GM21825 (cell line): ENCODE data around the gene DAGLB.

Experiments
- ATAC-seq: cut with Tn5 transposase; IDR thresholded peaks from one replicate; pipeline ENCODE4 v1.9.1; 2021; ENCODE audit warnings: mild to moderate bottlenecking, moderate library complexity; ENCODE audit not compliant: unreplicated experiment

Gene DAGLB

GRCh38 chr7:6433784-6434615, 13.8 kb downstream of the DAGLB start:
- ATAC-seq, result no peak

GRCh38 chr7:6432781-6433180, 15.0 kb downstream of the DAGLB start:
- no peak for ATAC-seq

GRCh38 chr7:6430974-6431373, 16.8 kb downstream of the DAGLB start:
- no peak for ATAC-seq

GRCh38 chr7:6430271-6430940, 17.3 kb downstream of the DAGLB start:
- no peak for ATAC-seq

- ATAC-seq, result no peak
These were observed 21.8 kb downstream of the DAGLB start for GRCh38 chr7:6425948-6426347.

GRCh38 chr7:6423942-6424701, 23.6 kb downstream of the DAGLB start:
- ATAC-seq, result no peak

- ATAC-seq, result no peak
These were observed 24.7 kb downstream of the DAGLB start for GRCh38 chr7:6422926-6423632.

DNA sequence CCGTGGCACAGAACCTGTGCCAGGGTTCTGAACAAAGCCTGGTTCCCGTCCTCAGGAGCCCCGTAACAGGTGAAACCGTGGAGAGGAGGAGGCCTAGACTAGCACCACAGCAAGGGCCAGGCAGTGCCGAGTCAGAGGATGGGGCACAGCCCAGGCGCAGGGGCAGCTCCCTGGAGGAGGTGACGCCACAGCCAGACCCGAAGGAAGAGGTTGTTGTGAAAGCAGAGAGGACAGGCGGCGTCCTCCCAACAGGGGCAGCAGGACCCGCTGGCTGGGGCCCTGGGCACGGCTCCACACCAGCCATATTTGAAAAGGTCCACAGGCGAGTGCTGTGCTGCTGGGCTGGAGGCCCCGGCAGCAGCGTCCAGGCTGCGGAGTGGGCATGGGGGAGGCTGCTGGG, 25.7 kb downstream of the DAGLB start:
- ATAC-seq, result no peak

- no peak for ATAC-seq
These were observed 27.1 kb downstream of the DAGLB start for GRCh38 chr7:6420680-6421079.

GRCh38 chr7:6419310-6419773, 28.4 kb downstream of the DAGLB start:
- ATAC-seq, result no peak

DNA sequence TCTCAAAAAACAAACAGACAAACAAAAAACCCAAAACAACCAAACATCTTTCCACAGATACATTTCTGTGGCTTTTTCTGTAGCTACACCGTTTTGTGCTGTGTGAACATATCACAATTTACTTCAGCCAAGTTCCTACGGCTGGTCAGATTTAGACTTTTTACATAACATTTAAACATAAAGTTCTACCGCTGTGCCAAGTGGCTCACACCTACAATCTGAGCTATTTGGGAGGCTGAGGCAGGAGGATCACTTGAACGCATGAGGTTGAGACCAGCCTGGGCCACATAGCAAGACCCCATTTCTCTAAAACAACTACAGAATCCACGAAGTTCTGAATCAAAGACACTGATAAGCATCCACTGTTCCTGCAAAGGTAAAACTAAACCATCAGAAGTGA, 30.3 kb downstream of the DAGLB start:
- ATAC-seq, result no peak

DNA sequence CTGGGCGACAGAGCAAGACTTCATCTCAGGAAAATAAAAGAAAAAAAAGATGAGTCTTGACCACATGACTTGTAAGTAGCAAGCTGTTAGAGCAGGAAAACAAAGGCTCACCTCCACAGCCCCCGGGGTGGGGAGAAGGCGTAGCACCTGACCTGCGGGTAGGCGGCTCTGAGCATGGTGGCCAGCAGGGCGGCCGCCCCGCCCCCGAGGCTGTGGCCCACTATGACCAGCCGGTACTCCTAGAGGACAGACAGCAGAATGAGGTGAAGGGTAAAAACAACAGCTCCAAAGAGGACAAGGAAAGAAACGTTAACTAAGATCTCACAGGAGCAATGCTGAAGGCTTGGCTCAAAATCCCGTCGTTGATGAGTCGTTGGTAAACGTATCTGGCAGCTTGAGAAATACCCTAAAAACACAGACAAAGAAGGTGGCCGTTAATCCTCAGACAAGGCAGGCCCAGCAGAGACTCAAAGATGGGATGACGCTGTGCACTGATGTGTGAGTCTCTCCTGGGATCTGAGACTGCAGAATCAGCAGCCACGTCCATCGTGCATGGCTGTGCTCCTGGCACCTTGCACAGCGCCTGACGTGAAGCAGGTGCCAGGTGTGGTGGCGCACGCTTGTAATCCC, 31.1 kb downstream of the DAGLB start:
- no peak for ATAC-seq

DNA sequence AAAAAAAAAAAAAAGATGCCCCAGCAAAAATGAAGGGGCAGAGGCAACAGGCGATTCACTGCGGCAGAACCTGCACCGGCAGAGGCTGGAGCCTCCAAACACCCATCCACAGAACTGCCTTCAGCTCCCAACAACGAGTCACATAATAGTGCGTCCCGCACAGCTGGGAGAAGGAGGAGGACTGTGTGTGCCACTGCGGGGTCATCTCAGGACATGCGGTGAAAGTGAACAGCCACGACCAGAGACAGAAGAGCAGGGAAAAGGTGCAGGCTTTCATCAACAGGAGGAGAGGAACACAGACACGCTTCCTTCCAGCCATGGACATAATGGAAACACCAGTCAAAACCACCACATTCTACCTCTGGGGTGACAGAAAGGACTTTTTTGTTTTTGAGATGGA, 34.1 kb downstream of the DAGLB start:
- ATAC-seq, result no peak

- ATAC-seq, result no peak
These were observed 37.6 kb downstream of the DAGLB start for GRCh38 chr7:6409944-6410693.

DNA sequence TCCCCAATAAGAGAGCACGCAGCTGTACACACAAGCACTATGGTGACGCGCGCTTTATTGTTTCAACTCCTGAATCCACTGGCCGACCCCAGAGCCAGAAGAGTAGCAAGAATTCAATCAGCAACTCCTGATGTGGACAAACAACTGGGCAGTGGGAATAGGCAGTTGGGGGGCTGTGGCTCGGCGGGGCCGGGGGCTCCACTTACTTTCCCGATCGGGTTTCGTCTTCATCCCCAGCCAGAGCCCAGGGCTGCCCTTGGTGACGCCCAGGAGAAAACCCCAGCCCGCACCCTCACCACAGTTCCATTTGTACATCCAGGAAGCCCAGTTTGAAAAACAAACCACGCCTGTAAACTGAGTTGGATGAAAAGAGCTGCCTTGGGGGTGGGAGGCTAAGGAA, 38.7 kb downstream of the DAGLB start:
- no peak for ATAC-seq

DNA sequence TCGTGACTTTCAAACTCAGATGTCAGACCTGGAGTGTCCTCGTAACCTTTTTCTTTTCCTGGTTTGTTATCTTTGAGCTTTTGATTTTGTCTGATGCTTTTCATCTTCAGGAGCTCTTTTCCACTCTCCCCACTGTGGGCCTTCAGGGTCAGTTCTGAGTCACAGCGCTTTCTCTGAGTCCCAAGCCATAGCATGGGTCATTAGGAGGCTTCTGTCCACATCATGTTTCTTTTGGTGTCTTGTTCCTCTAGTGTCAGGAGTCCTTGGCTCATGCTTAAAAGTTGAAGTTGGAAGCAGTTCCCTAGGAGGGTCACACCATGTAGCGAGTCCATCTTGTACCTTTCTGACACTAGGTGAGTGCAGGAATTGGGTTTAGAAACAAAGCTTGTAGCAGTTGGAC, 40.3 kb downstream of the DAGLB start:
- ATAC-seq, result no peak

DNA sequence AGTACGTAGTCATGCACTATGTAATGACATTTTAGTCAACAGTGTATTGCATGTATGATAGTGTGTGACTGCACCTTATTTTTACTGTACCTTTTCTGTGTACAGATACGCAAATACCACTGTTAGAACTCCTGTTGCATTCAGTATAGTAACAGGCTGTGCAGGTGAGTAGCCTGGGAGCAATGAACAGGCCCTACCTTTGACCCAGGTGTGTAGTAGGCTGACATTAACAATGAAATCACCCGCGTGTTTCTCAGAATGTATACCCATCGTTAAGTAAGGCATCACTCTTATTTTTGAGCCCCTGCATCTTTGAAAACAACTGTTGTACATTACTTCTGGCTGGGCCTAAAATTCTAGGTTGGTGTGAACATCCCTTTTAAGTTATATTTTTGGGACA, 41.6 kb downstream of the DAGLB start:
- ATAC-seq, result no peak

DNA sequence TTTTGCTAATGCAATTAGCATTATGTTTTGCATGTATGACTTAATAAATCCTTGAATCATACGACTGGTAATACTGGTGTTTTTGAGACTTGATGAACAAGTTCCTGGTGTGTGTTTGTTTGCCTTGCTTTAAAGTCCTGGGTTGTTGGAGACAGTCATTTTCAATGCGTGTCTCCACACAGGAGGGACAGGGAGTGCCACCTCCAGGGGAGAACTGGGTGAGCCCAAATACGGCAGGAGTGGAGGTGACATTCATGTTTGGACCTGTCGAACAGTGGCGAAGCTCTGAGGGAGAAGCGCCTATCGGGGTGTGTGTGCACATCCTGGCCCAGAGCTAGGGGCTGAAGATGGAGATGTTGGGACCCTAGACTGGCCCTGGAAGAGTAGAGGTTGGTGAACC, 43.8 kb downstream of the DAGLB start:
- ATAC-seq, result no peak

- no peak for ATAC-seq
These were observed 45.0 kb downstream of the DAGLB start for GRCh38 chr7:6402741-6403140.

GRCh38 chr7:6402041-6402440, 45.7 kb downstream of the DAGLB start:
- no peak for ATAC-seq
